Fibroblast of pulmonary artery (primary cell): ENCODE data around the gene C3orf20.

Experiments used
- DNase-seq: peaks from one replicate; pipeline ENCODE4 v3.0.0-alpha.2; 2010; ENCODE audit warnings: low read depth
- H3K4me3 ChIP-seq: replicated peaks from 2 replicates; pipeline ENCODE4 v1.5.1; 2011; ENCODE audit warnings: low read depth, mild to moderate bottlenecking, control low read depth, low read length, moderate library complexity
- TF ChIP-seq, protein P1 (sequence below): IDR thresholded peaks from 2 replicates; pipeline ENCODE4 v1.5.1; 2011; ENCODE audit warnings: mild to moderate bottlenecking, control low read depth, low read length, inconsistent platforms; ENCODE audit errors: missing control alignments

Gene C3orf20

DNA sequence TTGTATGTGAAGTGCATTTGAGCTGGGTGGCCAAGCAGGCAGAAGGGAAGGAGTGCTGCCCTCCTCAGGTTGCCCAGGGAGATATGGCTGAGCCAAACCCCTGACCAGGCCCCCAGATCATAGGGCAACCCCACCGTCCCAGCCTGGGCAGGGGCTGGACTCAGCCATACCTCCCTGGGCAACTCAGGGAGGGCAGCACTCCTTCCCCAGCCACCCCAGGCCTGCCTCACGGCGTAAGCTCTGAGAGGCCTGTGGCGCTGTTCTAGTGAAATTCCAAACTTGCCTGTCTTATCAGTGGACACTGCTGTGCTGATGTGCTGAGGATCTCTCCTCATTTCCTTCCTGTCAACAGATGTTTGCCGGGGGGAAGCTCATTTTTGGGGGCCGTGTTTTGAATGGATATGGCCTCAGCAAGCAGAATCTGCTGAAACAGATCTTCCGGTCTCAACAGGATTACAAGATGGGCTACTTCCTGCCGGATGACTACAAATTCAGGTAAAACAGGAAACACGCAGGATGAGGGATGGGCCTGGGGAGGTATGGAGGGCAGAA is 86.3 kb downstream of the C3orf20 start:
- no peak for DNase-seq
- TF ChIP-seq, protein P1, sequence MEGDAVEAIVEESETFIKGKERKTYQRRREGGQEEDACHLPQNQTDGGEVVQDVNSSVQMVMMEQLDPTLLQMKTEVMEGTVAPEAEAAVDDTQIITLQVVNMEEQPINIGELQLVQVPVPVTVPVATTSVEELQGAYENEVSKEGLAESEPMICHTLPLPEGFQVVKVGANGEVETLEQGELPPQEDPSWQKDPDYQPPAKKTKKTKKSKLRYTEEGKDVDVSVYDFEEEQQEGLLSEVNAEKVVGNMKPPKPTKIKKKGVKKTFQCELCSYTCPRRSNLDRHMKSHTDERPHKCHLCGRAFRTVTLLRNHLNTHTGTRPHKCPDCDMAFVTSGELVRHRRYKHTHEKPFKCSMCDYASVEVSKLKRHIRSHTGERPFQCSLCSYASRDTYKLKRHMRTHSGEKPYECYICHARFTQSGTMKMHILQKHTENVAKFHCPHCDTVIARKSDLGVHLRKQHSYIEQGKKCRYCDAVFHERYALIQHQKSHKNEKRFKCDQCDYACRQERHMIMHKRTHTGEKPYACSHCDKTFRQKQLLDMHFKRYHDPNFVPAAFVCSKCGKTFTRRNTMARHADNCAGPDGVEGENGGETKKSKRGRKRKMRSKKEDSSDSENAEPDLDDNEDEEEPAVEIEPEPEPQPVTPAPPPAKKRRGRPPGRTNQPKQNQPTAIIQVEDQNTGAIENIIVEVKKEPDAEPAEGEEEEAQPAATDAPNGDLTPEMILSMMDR: no peak
- H3K4me3 ChIP-seq: no peak overlapping the region

- no peak for DNase-seq
- TF ChIP-seq, protein P1: no peak
- no peak overlapping the region for H3K4me3 ChIP-seq
Observed at GRCh38 chr3:14761866-14762265, 86.9 kb downstream of the C3orf20 start.

DNA sequence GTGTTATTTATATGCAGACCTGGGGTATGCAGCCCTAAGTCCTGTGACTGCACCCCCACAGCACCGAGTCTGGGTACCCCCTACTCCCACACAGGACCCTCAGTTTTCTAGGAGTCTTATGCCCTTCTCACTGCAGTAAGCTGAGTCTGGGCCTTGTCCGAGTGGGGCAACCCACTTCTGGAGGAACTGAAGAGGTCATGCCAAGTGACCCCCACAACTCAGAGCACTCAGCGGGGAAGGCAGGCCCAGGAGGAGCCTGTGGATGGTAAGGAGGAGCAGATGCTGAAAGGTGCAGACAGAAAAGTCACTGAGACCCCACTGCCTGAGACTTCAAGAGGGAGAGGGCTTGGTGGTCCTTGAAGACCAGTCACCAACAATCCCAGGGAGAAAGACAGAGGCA is 87.8 kb downstream of the C3orf20 start:
- H3K4me3 ChIP-seq: no peak overlapping the region
- DNase-seq: no peak
- TF ChIP-seq, protein P1: no peak

GRCh38 chr3:14764331-14765059 is 89.6 kb downstream of the C3orf20 start:
- TF ChIP-seq, protein P1: no peak
- no peak overlapping the region for H3K4me3 ChIP-seq
- DNase-seq: no peak

- DNase-seq: no peak
- TF ChIP-seq, protein P1: no peak
- no peak overlapping the region for H3K4me3 ChIP-seq
Observed at GRCh38 chr3:14765060-14765400, 90.1 kb downstream of the C3orf20 start.

- TF ChIP-seq, protein P1: no peak
- DNase-seq: no peak
- no peak overlapping the region for H3K4me3 ChIP-seq
Observed at GRCh38 chr3:14765576-14766427, 90.9 kb downstream of the C3orf20 start.
